HepG2 (cell line): ENCODE measurements around the gene ZNF587B.

Experiments used
- ATF2 ChIP-seq: sonication (generic); formaldehyde crosslinking; IDR thresholded peaks from 2 replicates; pipeline ENCODE4 v1.4.0; 2020; ENCODE audit warnings: missing genetic modification reagents
- ATF3 ChIP-seq: sonication (generic); formaldehyde crosslinking; IDR thresholded peaks from 2 replicates; pipeline ENCODE4 v1.4.0; 2020; ENCODE audit warnings: missing genetic modification reagents
- CENPX ChIP-seq: sonication (generic); formaldehyde crosslinking; IDR thresholded peaks from 2 replicates; pipeline ENCODE4 v1.9.0; 2021; ENCODE audit warnings: mild to moderate bottlenecking, missing genetic modification reagents, moderate library complexity
- DPF2 ChIP-seq: sonication (generic); formaldehyde crosslinking; IDR thresholded peaks from 2 replicates; pipeline ENCODE4 v1.4.0; 2020; ENCODE audit warnings: mild to moderate bottlenecking, low read depth, missing genetic modification reagents, borderline replicate concordance
- MAFG ChIP-seq: sonication (generic); formaldehyde crosslinking; IDR thresholded peaks from 2 replicates; pipeline ENCODE4 v1.5.1; 2020; ENCODE audit warnings: mild to moderate bottlenecking, missing genetic modification reagents
- ZEB1 ChIP-seq: IDR thresholded peaks from 2 replicates; pipeline ENCODE4 v1.6.1; 2012; ENCODE audit warnings: mild to moderate bottlenecking, low read depth, inconsistent platforms; ENCODE audit not compliant: insufficient replicate concordance
- ZNF670 ChIP-seq: sonication (generic); formaldehyde crosslinking; IDR thresholded peaks from 2 replicates; pipeline ENCODE4 v1.8.0; 2022; ENCODE audit warnings: mild to moderate bottlenecking, missing genetic modification reagents, borderline replicate concordance
- ZNF768 ChIP-seq: sonication (generic); formaldehyde crosslinking; IDR thresholded peaks from 2 replicates; pipeline ENCODE4 v1.4.0; 2020; ENCODE audit warnings: missing genetic modification reagents
- TF ChIP-seq, protein P1 (sequence below): sonication (generic); formaldehyde crosslinking; IDR thresholded peaks from 2 replicates; pipeline ENCODE4 v1.5.0; 2020; ENCODE audit warnings: mild to moderate bottlenecking, missing genetic modification reagents, moderate library complexity
- TF ChIP-seq, protein P2 (sequence below), 2 experiments: sonication (generic) in 1 of 2; formaldehyde crosslinking in 1 of 2; IDR thresholded peaks; 2 replicates each; pipeline versions ENCODE4 v1.5.1 to v1.6.1; 2011 to 2020; ENCODE audit warnings: borderline replicate concordance in 1 of 2, low read depth in 1 of 2, low read length in 1 of 2, mild to moderate bottlenecking in 1 of 2, missing genetic modification reagents in 1 of 2, moderate library complexity in 1 of 2
- TF ChIP-seq, protein P3 (sequence below): fragments of 450-650 bp; IDR thresholded peaks from 2 replicates; pipeline ENCODE4 v1.6.1; 2016
- TF ChIP-seq, protein P4 (sequence below): IDR thresholded peaks from 2 replicates; pipeline ENCODE4 v1.6.1; 2012; ENCODE audit warnings: low read depth, low read length, improper control_type of control experiment

DNA sequence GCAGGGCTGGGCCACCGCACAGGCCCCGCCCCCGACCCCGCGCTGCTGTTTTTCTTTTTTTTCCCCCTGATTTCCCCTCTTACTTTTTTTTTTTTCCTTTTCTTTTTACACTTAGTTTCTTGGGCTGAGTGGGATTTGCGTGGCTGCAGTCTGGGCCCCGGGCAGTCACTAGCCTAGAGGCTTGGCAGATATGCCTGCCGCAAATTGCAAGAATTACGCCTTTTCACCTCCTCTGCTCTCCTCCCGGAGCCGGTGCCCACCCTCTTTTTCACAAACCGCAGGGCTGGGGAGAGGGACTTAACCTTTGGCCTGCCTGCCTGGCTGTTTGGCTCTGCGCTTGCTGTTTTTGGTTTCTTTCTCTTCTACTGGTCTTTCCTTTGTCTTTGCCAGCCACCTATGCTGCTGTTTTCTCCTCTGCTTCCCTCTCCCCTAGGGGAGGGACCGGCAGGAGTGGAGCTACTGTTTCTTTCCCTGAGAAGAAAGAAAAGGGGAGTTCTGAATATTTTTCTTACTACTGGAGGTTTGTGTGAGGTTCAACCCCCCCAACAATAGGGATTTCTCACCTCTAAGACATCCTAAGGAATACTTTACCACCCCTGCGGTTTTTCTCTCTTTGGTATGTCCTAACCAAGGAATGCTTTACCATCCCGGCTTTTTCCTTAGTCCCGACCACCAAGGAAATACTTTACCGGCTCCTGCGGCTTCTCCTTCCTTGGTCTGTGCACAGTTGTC lies 26.3 kb upstream of the ZNF587B start:
- no peak for TF ChIP-seq ATF3
- TF ChIP-seq ZNF768, result no peak
- TF ChIP-seq ZNF670 (CRISPR knock-in tag), result no peak
- TF ChIP-seq ATF2, result no peak
- TF ChIP-seq DPF2, result no peak
- TF ChIP-seq ZEB1, result no peak
- TF ChIP-seq, protein P1, sequence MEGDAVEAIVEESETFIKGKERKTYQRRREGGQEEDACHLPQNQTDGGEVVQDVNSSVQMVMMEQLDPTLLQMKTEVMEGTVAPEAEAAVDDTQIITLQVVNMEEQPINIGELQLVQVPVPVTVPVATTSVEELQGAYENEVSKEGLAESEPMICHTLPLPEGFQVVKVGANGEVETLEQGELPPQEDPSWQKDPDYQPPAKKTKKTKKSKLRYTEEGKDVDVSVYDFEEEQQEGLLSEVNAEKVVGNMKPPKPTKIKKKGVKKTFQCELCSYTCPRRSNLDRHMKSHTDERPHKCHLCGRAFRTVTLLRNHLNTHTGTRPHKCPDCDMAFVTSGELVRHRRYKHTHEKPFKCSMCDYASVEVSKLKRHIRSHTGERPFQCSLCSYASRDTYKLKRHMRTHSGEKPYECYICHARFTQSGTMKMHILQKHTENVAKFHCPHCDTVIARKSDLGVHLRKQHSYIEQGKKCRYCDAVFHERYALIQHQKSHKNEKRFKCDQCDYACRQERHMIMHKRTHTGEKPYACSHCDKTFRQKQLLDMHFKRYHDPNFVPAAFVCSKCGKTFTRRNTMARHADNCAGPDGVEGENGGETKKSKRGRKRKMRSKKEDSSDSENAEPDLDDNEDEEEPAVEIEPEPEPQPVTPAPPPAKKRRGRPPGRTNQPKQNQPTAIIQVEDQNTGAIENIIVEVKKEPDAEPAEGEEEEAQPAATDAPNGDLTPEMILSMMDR, result no peak
- TF ChIP-seq, protein P2, sequence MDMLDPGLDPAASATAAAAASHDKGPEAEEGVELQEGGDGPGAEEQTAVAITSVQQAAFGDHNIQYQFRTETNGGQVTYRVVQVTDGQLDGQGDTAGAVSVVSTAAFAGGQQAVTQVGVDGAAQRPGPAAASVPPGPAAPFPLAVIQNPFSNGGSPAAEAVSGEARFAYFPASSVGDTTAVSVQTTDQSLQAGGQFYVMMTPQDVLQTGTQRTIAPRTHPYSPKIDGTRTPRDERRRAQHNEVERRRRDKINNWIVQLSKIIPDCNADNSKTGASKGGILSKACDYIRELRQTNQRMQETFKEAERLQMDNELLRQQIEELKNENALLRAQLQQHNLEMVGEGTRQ (IDR thresholded peaks at IDR 0.05; ENCODE audit: low read depth, low read length), result no peak
- TF ChIP-seq, protein P2 (CRISPR knock-in tag; IDR thresholded peaks at IDR 0.05; ENCODE audit: borderline replicate concordance), result no peak
- TF ChIP-seq, protein P3, sequence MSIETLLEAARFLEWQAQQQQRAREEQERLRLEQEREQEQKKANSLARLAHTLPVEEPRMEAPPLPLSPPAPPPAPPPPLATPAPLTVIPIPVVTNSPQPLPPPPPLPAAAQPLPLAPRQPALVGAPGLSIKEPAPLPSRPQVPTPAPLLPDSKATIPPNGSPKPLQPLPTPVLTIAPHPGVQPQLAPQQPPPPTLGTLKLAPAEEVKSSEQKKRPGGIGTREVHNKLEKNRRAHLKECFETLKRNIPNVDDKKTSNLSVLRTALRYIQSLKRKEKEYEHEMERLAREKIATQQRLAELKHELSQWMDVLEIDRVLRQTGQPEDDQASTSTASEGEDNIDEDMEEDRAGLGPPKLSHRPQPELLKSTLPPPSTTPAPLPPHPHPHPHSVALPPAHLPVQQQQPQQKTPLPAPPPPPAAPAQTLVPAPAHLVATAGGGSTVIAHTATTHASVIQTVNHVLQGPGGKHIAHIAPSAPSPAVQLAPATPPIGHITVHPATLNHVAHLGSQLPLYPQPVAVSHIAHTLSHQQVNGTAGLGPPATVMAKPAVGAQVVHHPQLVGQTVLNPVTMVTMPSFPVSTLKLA, result no peak
- TF ChIP-seq, protein P4, sequence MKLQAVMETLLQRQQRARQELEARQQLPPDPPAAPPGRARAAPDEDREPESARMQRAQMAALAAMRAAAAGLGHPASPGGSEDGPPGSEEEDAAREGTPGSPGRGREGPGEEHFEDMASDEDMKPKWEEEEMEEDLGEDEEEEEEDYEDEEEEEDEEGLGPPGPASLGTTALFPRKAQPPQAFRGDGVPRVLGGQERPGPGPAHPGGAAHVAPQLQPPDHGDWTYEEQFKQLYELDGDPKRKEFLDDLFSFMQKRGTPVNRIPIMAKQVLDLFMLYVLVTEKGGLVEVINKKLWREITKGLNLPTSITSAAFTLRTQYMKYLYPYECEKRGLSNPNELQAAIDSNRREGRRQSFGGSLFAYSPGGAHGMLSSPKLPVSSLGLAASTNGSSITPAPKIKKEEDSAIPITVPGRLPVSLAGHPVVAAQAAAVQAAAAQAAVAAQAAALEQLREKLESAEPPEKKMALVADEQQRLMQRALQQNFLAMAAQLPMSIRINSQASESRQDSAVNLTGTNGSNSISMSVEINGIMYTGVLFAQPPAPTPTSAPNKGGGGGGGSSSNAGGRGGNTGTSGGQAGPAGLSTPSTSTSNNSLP, result no peak
- TF ChIP-seq CENPX (CRISPR knock-in tag), result no peak
- TF ChIP-seq MAFG (CRISPR knock-in tag), result no peak
